ENCODE results near the gene DCTN4. TPM values are rescaled to one million over a fixed set of nuclear protein-coding genes. Genes with fewer than 3 reads are reported as not detected.

DCTN4 gene
- total and polyA plus RNA-seq, 2 of the 8 experiments (the other 6 are each of a cell fraction or from before 2014, with no cell fraction given): 20.5 to 42.7 TPM

- Histone ChIP-seq H3K14ac (ENCODE audit: insufficient read length) (no peak overlapping the region), H2AFZ (ENCODE audit: low read length) (no peak overlapping the region), H3K56ac (replicated peaks; ENCODE audit: insufficient read length, low read depth, low read length) (no peak overlapping the region), H3K27me3 (replicated peaks in 1 of 4; ENCODE audit: control insufficient read depth in 3 of 4, extremely low read depth in 1 of 4, insufficient read depth in 3 of 4, low read length in 3 of 4) (no peaks in the 10 kb centered on the region; a peak in 1 of 7 replicates), H3K4me2 (ENCODE audit: insufficient read depth in 1 of 2, low read depth in 2 of 2, low read length in 2 of 2) (no peak overlapping the region), H2BK5ac (ENCODE audit: low read depth, low read length) (no peak overlapping the region), H4K5ac (ENCODE audit: insufficient read length, low read depth, low read length) (no peak overlapping the region), H3K79me2 (ENCODE audit: control insufficient read depth in 1 of 2, insufficient read depth in 2 of 2, low read length in 2 of 2) (no peaks in the 10 kb centered on the region), H3K27ac (ENCODE audit: low read depth, low read length) (no peak overlapping the region), H4K20me1 (replicated peaks in 1 of 2; ENCODE audit: control insufficient read depth in 1 of 2, insufficient read depth in 2 of 2, low read length in 2 of 2) (peaks cover 0 to 2% of the 10 kb centered on the region in 2 experiments), H2AK5ac (ENCODE audit: low read depth, low read length) (no peak overlapping the region), H2BK120ac (replicated peaks; ENCODE audit: low read depth, low read length) (no peak overlapping the region), H4K91ac (replicated peaks; ENCODE audit: insufficient read length, low read length) (peak overlapping the region; percentile 26), H3K23ac (ENCODE audit: insufficient read length) (no peak overlapping the region), H3K18ac (ENCODE audit: extremely low read depth, low read length) (no peak overlapping the region), H3K79me1 (ENCODE audit: low read depth, low read length) (no peaks in the 10 kb centered on the region), H3K9ac (replicated peaks in 1 of 4; ENCODE audit: extremely low read depth in 1 of 4, low read depth in 3 of 4, low read length in 3 of 4) (no peak overlapping the region), H3K23me2 (ENCODE audit: low read depth, low read length) (peaks cover 2% of the 10 kb centered on the region; the same call in 1 of the 2 replicates), H2BK15ac (ENCODE audit: low read length) (0 out of 2 replicates have a peak overlapping the region, but pooled peaks have one; percentile 29), H3K4me3 (ENCODE audit: extremely low read depth in 1 of 4, insufficient read depth in 2 of 4, low read depth in 3 of 4, low read length in 4 of 4) (no peak overlapping the region), H4K8ac (ENCODE audit: extremely low read depth, insufficient read depth, low read length) (peak overlapping the region; percentile 43; the same call in 1 of the 2 replicates), H3K9me3 (ENCODE audit: insufficient read depth in 2 of 2, low read depth in 1 of 2, low read length in 1 of 2) (no peaks in the 10 kb centered on the region), H3K36me3 (ENCODE audit: control insufficient read depth in 2 of 4, insufficient read depth in 4 of 4, low read length in 3 of 4) (no peaks in the 10 kb centered on the region), H2BK12ac (ENCODE audit: low read depth, low read length) (0 out of 2 replicates have a peak overlapping the region, but pooled peaks have one; percentile 3), H3K4me1 (replicated peaks in 1 of 4; ENCODE audit: control insufficient read depth in 3 of 4, insufficient read depth in 4 of 4, low read length in 3 of 4) (peaks cover 0 to 11% (median 2%) of the 10 kb centered on the region in 4 experiments; a peak in 4 of 7 replicates), H3K4ac (replicated peaks; ENCODE audit: insufficient read length, low read depth, low read length) (no peak overlapping the region), H2BK20ac (ENCODE audit: low read length) (0 out of 2 replicates have a peak overlapping the region, but pooled peaks have one; percentile 97)
- FAIRE-seq (no peak), DNase-seq (ENCODE audit: low read depth in 1 of 2, low spot score in 2 of 2) (no peak)
- POLR2A ChIA-PET (ENCODE audit: partially characterized antibody): interaction anchor here (8.2 kb wide), 1 partner anchor 13 kb away, joined by 70 read pairs; no protein-coding TSS in a partner anchor
- CTCF ChIA-PET (ENCODE audit: partially characterized antibody): interaction anchor here (0.5 to 20.1 kb wide), 10 partner anchors 14 to 218 kb away, joined by 3 to 303 read pairs (median 4); partner anchors contain the start of genes RBM22 and SYNPO
- WGBS, 2 experiments (ENCODE audit: extremely low coverage in 1 of 2, insufficient coverage in 1 of 2, insufficient read length in 1 of 2, insufficient replicate concordance in 2 of 2, low coverage in 1 of 2, low lambda C conversion rate in 2 of 2, missing lambda C conversion rate in 1 of 2): 88% methylated on average over 11 of the region's 11 CpGs; no CpG with 5 or more reads in 1 of the 2 experiments
- TF ChIP-seq RFX5 (IDR thresholded peaks at IDR 0.05; ENCODE audit: borderline replicate concordance, low read depth, low read length): no peak
- peak; percentile 20; the same call in 1 of the 2 replicates for TF ChIP-seq KDM1A (IDR thresholded peaks at IDR 0.05; ENCODE audit: borderline replicate concordance, low read length)
These were observed 99.3 kb downstream of the DCTN4 start for GRCh38 chr5:150659360-150660107.

Data from H1 (cell line).